Erythroblast (primary cell): ENCODE results near the gene SPEF2.

Experiments
- GATA1 ChIP-seq: IDR thresholded peaks from 2 replicates; pipeline ENCODE4 v1.6.1; 2011; ENCODE audit warnings: low read depth, mild to moderate bottlenecking, control low read depth, low read length, moderate library complexity
- POLR2A ChIP-seq: IDR thresholded peaks from 2 replicates; pipeline ENCODE4 v1.6.1; 2011; ENCODE audit warnings: mild to moderate bottlenecking, low read length

DNA sequence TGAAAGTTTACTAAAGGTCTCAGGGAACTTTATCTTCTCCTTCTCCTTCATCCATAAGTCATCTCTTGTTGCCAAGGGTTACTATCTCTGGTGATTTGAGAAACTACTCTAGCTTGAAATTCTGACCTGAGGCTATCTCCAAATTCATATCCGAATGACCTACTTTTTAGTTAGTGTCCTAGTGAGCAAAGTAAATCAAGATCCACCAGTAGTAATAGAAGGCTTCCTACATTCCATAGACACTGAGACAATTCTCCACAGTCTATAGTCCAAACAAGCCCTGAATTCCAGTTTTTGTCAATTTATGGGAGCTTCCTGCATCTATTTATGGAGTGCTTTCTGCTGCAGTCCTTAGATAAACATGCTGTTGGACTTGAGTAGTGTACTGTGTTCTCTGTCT is 244.1 kb downstream of the SPEF2 start:
- TF ChIP-seq POLR2A (no peak), GATA1 (no peak)
